Esophagus squamous epithelium (tissue), 4 donors: ENCODE data around the gene CYSRT1.

Experiments
- POLR2A ChIP-seq, 4 donors: fragments of 450-650 bp; IDR thresholded peaks; one replicate each; pipeline ENCODE4 v1.6.1; 2017; ENCODE audit warnings: antibody characterized with exemption in 4 of 4, mild to moderate bottlenecking in 4 of 4, moderate library complexity in 3 of 4
- TF ChIP-seq, protein P1 (sequence below), 6 experiments: fragments of 450-650 bp in 4 of 6; fragments of 200-600 bp in 2 of 6; sonication (generic) in 2 of 6; IDR thresholded peaks; one replicate each; pipeline ENCODE4 v1.5.1; 2016 to 2019; ENCODE audit warnings: antibody characterized with exemption in 6 of 6, mild to moderate bottlenecking in 4 of 6, moderate library complexity in 4 of 6

DNA sequence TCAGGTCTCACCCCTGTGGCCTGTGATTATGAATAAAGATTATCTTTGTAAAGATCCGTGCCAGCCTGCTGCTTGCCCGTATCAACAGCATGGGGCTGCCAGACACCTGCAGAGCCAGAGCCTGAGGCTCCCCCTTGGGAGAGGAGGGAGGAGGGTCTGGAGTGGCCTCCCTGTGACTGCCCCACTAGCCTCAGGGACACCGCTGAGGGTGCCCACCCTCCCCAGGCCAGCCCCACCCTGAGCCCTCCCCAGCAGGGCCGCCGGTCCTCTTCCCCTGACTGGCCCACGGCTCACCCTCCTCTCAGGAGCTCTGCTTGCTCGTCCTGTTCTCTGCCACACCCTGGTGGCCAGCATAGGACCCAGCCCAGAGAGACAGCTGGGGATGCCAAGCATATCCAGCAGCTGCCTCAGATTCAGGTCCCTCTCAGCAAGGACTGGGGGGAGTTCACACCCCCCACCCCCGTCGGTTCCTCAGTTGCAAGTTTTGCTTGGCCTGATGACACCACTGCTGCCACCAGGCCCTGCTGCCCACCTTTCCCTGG lies 34.6 kb upstream of the CYSRT1 start:
- TF ChIP-seq, protein P1, sequence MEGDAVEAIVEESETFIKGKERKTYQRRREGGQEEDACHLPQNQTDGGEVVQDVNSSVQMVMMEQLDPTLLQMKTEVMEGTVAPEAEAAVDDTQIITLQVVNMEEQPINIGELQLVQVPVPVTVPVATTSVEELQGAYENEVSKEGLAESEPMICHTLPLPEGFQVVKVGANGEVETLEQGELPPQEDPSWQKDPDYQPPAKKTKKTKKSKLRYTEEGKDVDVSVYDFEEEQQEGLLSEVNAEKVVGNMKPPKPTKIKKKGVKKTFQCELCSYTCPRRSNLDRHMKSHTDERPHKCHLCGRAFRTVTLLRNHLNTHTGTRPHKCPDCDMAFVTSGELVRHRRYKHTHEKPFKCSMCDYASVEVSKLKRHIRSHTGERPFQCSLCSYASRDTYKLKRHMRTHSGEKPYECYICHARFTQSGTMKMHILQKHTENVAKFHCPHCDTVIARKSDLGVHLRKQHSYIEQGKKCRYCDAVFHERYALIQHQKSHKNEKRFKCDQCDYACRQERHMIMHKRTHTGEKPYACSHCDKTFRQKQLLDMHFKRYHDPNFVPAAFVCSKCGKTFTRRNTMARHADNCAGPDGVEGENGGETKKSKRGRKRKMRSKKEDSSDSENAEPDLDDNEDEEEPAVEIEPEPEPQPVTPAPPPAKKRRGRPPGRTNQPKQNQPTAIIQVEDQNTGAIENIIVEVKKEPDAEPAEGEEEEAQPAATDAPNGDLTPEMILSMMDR (IDR thresholded peaks at IDR 0.05): peak in 1 of 6 experiments; percentile 32
- TF ChIP-seq POLR2A (IDR thresholded peaks at IDR 0.05): no peak
